SU-DHL-6 (cell line): ENCODE data around the gene CCNY.

Source experiments
- EZH2phosphoT487 ChIP-seq: fragments of 200-600 bp; sonication (generic), shearing (Covaris generic); conservative IDR thresholded peaks from 2 replicates; pipeline ENCODE4 v1.6.1; 2018; ENCODE audit warnings: mild to moderate bottlenecking, antibody characterized with exemption, low read length, moderate library complexity, mixed read lengths
- TF ChIP-seq, protein P1 (sequence below): fragments of 200-600 bp; sonication (generic); IDR thresholded peaks from one replicate; pipeline ENCODE4 v1.5.1; 2017; ENCODE audit warnings: antibody characterized with exemption, mild to moderate bottlenecking, low read length, moderate library complexity; ENCODE audit not compliant: insufficient read depth, poor library complexity, severe bottlenecking

DNA sequence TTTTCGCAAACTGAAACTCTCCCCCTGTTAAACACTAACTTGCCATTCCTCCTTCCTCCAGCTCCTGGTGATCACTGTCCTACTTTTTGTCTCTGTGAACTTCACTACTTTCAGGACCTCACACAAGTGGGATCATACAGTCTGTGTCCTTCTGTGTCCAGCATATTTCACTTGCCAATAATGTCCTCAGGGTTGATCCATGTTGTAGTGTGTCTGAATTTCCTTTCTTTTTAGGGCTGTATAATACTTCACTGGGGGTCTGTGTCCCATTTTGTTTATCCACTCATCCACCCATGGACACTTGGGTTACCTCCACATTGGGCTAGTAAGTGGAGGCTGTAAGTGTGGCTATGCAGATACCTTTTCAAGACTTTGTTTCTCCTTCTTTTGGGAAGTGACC lies 226.1 kb downstream of the CCNY start:
- TF ChIP-seq, protein P1, sequence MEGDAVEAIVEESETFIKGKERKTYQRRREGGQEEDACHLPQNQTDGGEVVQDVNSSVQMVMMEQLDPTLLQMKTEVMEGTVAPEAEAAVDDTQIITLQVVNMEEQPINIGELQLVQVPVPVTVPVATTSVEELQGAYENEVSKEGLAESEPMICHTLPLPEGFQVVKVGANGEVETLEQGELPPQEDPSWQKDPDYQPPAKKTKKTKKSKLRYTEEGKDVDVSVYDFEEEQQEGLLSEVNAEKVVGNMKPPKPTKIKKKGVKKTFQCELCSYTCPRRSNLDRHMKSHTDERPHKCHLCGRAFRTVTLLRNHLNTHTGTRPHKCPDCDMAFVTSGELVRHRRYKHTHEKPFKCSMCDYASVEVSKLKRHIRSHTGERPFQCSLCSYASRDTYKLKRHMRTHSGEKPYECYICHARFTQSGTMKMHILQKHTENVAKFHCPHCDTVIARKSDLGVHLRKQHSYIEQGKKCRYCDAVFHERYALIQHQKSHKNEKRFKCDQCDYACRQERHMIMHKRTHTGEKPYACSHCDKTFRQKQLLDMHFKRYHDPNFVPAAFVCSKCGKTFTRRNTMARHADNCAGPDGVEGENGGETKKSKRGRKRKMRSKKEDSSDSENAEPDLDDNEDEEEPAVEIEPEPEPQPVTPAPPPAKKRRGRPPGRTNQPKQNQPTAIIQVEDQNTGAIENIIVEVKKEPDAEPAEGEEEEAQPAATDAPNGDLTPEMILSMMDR = no peak
- TF ChIP-seq EZH2phosphoT487 = no peak
